RWPE2 (cell line): ENCODE measurements around the gene TENM4.
A peak's percentile ranks its signal among the peaks of the same experiment; 100 is the strongest.

ENCODE experiments used
- ATAC-seq: fragments of 200-7000 bp; cut with Tn5 transposase; 3 replicates; pipeline ENCODE4 v1.9.1; 2021; ENCODE audit warnings: low read depth
- DNase-seq: peaks from one replicate; pipeline ENCODE4 v3.0.0-alpha.2; 2020; ENCODE audit warnings: low spot score
- H3K27ac ChIP-seq: fragments of 450-650 bp; 2 replicates; pipeline ENCODE4 v1.5.1; 2017; ENCODE audit warnings: mild to moderate bottlenecking; ENCODE audit not compliant: poor library complexity, severe bottlenecking
- H3K27me3 ChIP-seq: fragments of 250-450 bp; sonication (Bioruptor Pico); 2 replicates; pipeline ENCODE4 v1.5.1; 2021; ENCODE audit warnings: mild to moderate bottlenecking, moderate library complexity; ENCODE audit not compliant: insufficient read depth, poor library complexity, severe bottlenecking
- H3K36me3 ChIP-seq: fragments of 250-450 bp; sonication (Bioruptor Pico); 2 replicates; pipeline ENCODE4 v1.5.1; 2020; ENCODE audit warnings: low read depth, mild to moderate bottlenecking, moderate library complexity
- H3K4me1 ChIP-seq: fragments of 250-450 bp; sonication (Bioruptor Pico); 2 replicates; pipeline ENCODE4 v1.5.1; 2021; ENCODE audit warnings: mild to moderate bottlenecking, moderate library complexity; ENCODE audit not compliant: insufficient read depth, poor library complexity, severe bottlenecking
- H3K4me3 ChIP-seq: fragments of 250-450 bp; sonication (Bioruptor Pico); 2 replicates; pipeline ENCODE4 v1.5.1; 2021; ENCODE audit warnings: mild to moderate bottlenecking, moderate library complexity; ENCODE audit not compliant: severe bottlenecking
- H3K9me3 ChIP-seq: fragments of 250-450 bp; sonication (Bioruptor Pico); 2 replicates; pipeline ENCODE4 v1.5.1; 2021; ENCODE audit warnings: mild to moderate bottlenecking, moderate library complexity; ENCODE audit not compliant: severe bottlenecking
- CTCF ChIP-seq: fragments of 450-650 bp; IDR thresholded peaks from one replicate; pipeline ENCODE4 v1.5.1; 2017; ENCODE audit warnings: mild to moderate bottlenecking, moderate library complexity; ENCODE audit not compliant: poor library complexity, severe bottlenecking

TENM4 gene

GRCh38 chr11:79221444-79222130 is 219.2 kb downstream of the TENM4 start:
- Histone ChIP-seq H3K36me3 (no peaks in the 10 kb centered on the region), H3K4me1 (no peaks in the 10 kb centered on the region), H3K27me3 (no peaks in the 10 kb centered on the region), H3K9me3 (no peaks in the 10 kb centered on the region), H3K27ac (no peak overlapping the region), H3K4me3 (no peak overlapping the region)
- DNase-seq (no peak), ATAC-seq (no peak)
- no peak for TF ChIP-seq CTCF

GRCh38 chr11:79220171-79220570 is 220.7 kb downstream of the TENM4 start:
- no peak for TF ChIP-seq CTCF
- H3K27me3 ChIP-seq = no peaks in the 10 kb centered on the region
- ATAC-seq = no peak
- no peaks in the 10 kb centered on the region for H3K4me1 ChIP-seq
- no peaks in the 10 kb centered on the region for H3K36me3 ChIP-seq
- H3K4me3 ChIP-seq = no peak overlapping the region
- H3K27ac ChIP-seq = no peak overlapping the region
- no peaks in the 10 kb centered on the region for H3K9me3 ChIP-seq
- no peak for DNase-seq

GRCh38 chr11:79219186-79220045 is 221.4 kb downstream of the TENM4 start:
- no peak for DNase-seq
- H3K36me3 ChIP-seq = no peaks in the 10 kb centered on the region
- no peaks in the 10 kb centered on the region for H3K27me3 ChIP-seq
- TF ChIP-seq CTCF = no peak
- H3K4me3 ChIP-seq = no peak overlapping the region
- no peak overlapping the region for H3K27ac ChIP-seq
- ATAC-seq = 0 out of 3 replicates have a peak, but pooled peaks have one; percentile 38
- no peaks in the 10 kb centered on the region for H3K4me1 ChIP-seq
- H3K9me3 ChIP-seq = no peaks in the 10 kb centered on the region

- Histone ChIP-seq H3K4me3 (no peak overlapping the region), H3K27ac (no peak overlapping the region), H3K36me3 (no peaks in the 10 kb centered on the region), H3K4me1 (no peaks in the 10 kb centered on the region), H3K27me3 (no peaks in the 10 kb centered on the region), H3K9me3 (no peaks in the 10 kb centered on the region)
- TF ChIP-seq CTCF = no peak
- ATAC-seq (no peak), DNase-seq (no peak)
Measured at GRCh38 chr11:79212741-79213190, 228.1 kb downstream of the TENM4 start.
